Suprapubic skin (tissue), 4 donors: ENCODE data around the gene FNDC11. TPM values are rescaled to one million over a fixed set of nuclear protein-coding genes. Genes with fewer than 3 reads are reported as not detected.
"Not testable (repeated sequence)": the region's sequence is repeated elsewhere in the genome, so short reads cannot be mapped to it uniquely, and the experiment has no call there.

Source experiments
- DNase-seq, 2 donors: peaks; one replicate each; pipeline ENCODE4 v3.0.0-alpha.2; 2019; ENCODE audit warnings: low spot score in 2 of 2
- H3K27ac ChIP-seq: fragments of 200-600 bp; sonication (generic); one replicate; pipeline ENCODE4 v1.5.1; 2019
- H3K27me3 ChIP-seq: fragments of 200-600 bp; sonication (generic); one replicate; pipeline ENCODE4 v1.5.1; 2019
- H3K36me3 ChIP-seq: fragments of 200-600 bp; sonication (generic); one replicate; pipeline ENCODE4 v1.5.1; 2019
- H3K4me1 ChIP-seq: fragments of 200-600 bp; sonication (generic); one replicate; pipeline ENCODE4 v1.5.1; 2019
- H3K4me3 ChIP-seq: fragments of 200-600 bp; sonication (generic); one replicate; pipeline ENCODE4 v1.5.1; 2019; ENCODE audit warnings: mild to moderate bottlenecking
- H3K9me3 ChIP-seq: fragments of 200-600 bp; sonication (generic); one replicate; pipeline ENCODE4 v1.5.1; 2019
- EP300 ChIP-seq: sonication (generic); formaldehyde crosslinking; IDR thresholded peaks from one replicate; pipeline ENCODE4 v1.6.1; 2017; ENCODE audit warnings: antibody characterized with exemption
- POLR2A ChIP-seq, 2 donors: fragments of 450-650 bp; IDR thresholded peaks; one replicate each; pipeline ENCODE4 v1.6.1; 2017; ENCODE audit warnings: antibody characterized with exemption in 2 of 2, mild to moderate bottlenecking in 2 of 2, moderate library complexity in 2 of 2
- POLR2AphosphoS5 ChIP-seq, 3 donors: sonication (generic); formaldehyde crosslinking; IDR thresholded peaks; one replicate each; pipeline ENCODE4 v1.6.1; 2017; ENCODE audit warnings: antibody characterized with exemption in 3 of 3
- WGBS: methylation state at CpG from one replicate; pipeline ENCODE4 v1.1.5; 2018; 5-methylcytosine and 5-hydroxymethylcytosine counted together
- total RNA-seq, 4 donors: library from RNA; depleted of rRNA; stranded (reverse); fragments of >200 nt; gene quantifications; one replicate each; pipeline ENCODE4 v1.1.0, GENCODE V29; 2016
- TF ChIP-seq, protein P1 (sequence below), 2 donors: fragments of 200-600 bp in 1 of 2; fragments of 450-650 bp in 1 of 2; sonication (generic) in 1 of 2; IDR thresholded peaks; one replicate each; pipeline ENCODE4 v1.5.1; 2016 to 2019; ENCODE audit warnings: antibody characterized with exemption in 2 of 2, mild to moderate bottlenecking in 1 of 2, moderate library complexity in 1 of 2

The FNDC11 gene
- total RNA-seq, 4 donors from 2014 or later = 0.25 to 0.36 TPM; not detected in 2

DNA sequence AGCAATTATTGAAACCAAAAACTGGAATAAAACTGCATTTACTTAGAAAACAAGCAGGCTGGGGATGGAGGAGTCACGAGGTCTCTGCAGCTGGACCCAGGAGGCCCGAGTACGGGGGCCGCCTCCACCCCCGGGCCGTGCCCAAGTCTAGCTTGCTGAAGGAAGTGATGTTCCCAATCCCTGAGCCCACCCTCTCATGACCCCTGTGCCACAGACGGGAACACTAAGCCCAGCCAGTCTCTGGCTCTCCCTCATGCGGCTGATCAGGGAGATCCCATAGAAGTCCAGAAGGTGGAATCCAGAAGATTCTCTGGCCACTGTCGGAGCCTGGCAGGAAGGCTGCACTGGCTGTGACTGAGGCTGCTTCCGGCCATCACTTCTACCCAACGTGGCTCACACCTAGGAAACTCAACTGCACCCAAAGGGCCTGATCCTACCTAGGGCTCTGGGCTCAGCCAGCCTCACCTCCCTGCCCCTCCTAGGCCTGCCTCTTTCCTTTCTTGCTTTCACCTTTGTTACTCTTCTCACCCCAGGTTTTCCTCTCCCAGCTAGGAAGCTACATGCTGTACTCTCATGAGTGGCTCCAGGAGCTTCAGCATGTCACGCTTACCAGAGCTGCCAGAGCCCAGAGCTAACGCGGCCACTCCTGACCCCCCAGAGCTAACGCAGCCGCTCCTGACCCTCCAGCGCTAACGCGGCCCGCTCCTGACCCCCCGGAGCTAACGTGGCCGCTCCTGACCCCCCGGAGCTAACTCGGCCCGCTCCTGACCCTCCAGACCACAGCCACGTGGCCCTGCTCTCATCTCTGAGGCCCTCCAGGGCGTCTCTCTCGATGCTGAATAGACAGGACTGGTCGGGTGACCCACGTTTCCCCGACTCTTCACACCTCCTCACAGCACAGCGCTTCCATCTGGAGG lies 44.8 kb downstream of the FNDC11 start:
- DNase-seq = no peak
- WGBS = 89% methylated on average over 33 of the region's 33 CpGs
- H3K4me3 ChIP-seq = no peak overlapping the region
- no peaks in the 10 kb centered on the region for H3K9me3 ChIP-seq
- H3K27me3 ChIP-seq = no peaks in the 10 kb centered on the region
- TF ChIP-seq, protein P1, sequence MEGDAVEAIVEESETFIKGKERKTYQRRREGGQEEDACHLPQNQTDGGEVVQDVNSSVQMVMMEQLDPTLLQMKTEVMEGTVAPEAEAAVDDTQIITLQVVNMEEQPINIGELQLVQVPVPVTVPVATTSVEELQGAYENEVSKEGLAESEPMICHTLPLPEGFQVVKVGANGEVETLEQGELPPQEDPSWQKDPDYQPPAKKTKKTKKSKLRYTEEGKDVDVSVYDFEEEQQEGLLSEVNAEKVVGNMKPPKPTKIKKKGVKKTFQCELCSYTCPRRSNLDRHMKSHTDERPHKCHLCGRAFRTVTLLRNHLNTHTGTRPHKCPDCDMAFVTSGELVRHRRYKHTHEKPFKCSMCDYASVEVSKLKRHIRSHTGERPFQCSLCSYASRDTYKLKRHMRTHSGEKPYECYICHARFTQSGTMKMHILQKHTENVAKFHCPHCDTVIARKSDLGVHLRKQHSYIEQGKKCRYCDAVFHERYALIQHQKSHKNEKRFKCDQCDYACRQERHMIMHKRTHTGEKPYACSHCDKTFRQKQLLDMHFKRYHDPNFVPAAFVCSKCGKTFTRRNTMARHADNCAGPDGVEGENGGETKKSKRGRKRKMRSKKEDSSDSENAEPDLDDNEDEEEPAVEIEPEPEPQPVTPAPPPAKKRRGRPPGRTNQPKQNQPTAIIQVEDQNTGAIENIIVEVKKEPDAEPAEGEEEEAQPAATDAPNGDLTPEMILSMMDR (IDR thresholded peaks at IDR 0.05) = no peak
- TF ChIP-seq EP300 (no peak), POLR2AphosphoS5 (IDR thresholded peaks at IDR 0.05) (no peak)
- H3K36me3 ChIP-seq = peaks cover 57% of the 10 kb centered on the region
- H3K4me1 ChIP-seq = peaks cover 4% of the 10 kb centered on the region
- no peak overlapping the region for H3K27ac ChIP-seq

DNA sequence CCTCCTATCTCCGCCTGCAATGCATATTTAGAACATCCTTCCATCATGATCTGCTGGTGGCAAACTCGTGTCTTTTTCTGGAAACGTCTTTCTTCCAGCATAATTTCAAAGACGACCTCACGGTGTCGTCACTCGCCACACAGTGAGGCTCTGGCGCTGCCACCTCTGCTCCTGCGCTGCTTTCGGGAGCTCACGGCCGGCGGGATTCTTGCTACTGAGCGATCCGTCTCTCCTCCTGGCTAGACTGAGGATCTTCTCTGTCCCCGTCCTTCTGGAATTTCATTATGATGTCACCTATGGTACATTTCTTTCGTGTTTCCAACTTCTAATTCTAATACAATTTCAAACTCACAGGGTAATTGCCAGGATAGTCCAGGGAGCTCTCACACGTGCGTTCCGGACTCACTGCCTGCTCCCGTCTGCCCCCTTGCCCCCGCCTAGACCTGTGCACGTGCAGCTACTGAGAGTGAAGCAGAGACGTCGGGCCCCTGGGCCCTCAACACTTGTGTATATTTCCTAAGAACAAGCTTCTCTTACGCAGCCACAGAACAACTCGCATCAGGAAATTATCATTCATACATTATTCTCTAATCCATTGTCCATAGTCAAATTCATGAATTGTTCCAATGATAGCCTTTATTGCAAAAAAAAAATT lies 45.6 kb downstream of the FNDC11 start:
- DNase-seq = no peak
- WGBS = 93% methylated on average over 27 of the region's 27 CpGs
- Histone ChIP-seq H3K4me3 (no peak overlapping the region), H3K4me1 (peaks cover under 1% of the 10 kb centered on the region), H3K27ac (no peak overlapping the region), H3K27me3 (no peaks in the 10 kb centered on the region), H3K9me3 (no peaks in the 10 kb centered on the region), H3K36me3 (peaks cover 56% of the 10 kb centered on the region)
- TF ChIP-seq, protein P1 (IDR thresholded peaks at IDR 0.05) = no peak
- TF ChIP-seq POLR2AphosphoS5 (IDR thresholded peaks at IDR 0.05) (no peak), EP300 (no peak), POLR2A (IDR thresholded peaks at IDR 0.05) (no peak)

DNA sequence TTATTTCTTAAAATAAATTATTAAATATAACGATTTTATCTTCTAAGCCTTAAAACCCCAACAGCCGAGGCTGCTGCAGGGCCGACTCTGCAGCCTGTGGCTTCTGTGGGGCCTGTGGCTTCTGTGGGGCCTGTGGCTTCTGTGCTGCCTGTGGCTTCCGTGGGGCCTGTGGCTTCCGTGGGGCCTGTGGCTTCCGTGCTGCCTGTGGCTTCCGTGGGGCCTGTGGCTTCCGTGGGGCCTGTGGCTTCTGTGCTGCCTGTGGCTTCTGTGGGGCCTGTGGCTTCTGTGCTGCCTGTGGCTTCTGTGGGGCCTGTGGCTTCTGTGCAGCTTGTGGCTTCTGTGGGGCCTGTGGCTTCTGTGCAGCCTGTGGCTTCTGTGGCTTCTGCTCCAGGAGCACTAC lies 47.7 kb downstream of the FNDC11 start:
- H3K9me3 ChIP-seq, H3K27ac ChIP-seq, H3K27me3 ChIP-seq, H3K4me3 ChIP-seq, DNase-seq, H3K4me1 ChIP-seq: not testable (repeated sequence)
- H3K36me3 ChIP-seq = peaks cover 46% of the 10 kb centered on the region
- WGBS = 86% methylated on average over 6 of the region's 8 CpGs

DNA sequence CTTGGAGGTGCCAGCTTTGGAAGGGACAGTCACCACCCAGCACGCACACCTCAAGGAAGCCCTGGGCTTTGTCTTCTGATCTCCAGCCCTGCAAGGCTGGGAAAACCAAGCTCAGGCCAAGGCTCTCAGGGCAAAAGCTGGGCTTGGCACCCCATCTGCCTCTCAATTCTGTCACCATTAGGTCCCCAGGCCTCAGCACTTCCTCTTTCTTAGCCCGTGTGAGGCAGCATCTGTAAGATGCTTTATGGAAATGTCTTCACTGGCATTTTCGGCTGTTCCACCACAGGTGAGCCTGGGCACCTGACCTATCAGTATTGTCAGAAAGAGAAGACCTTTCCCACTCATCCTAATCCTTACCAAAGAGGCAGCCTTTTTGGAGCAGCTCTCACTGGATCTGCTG lies 48.4 kb downstream of the FNDC11 start:
- Histone ChIP-seq H3K36me3 (peaks cover 46% of the 10 kb centered on the region), H3K27ac (no peak overlapping the region), H3K4me1 (no peaks in the 10 kb centered on the region), H3K9me3 (no peaks in the 10 kb centered on the region), H3K27me3 (no peaks in the 10 kb centered on the region), H3K4me3 (no peak overlapping the region)
- 80% methylated on average over 1 of the region's 3 CpGs for WGBS
- TF ChIP-seq POLR2A (IDR thresholded peaks at IDR 0.05) = no peak
- no peak for TF ChIP-seq POLR2AphosphoS5 (IDR thresholded peaks at IDR 0.05)
- TF ChIP-seq EP300 = no peak
- TF ChIP-seq, protein P1 (IDR thresholded peaks at IDR 0.05) = no peak
- no peak for DNase-seq

Other genes starting within 250 kb of the FNDC11 start
- gene CHRNA4, start 192.8 kb upstream of the FNDC11 start, total RNA-seq = not detected
- gene KCNQ2, start 81.5 kb upstream of the FNDC11 start, total RNA-seq = under 1 TPM in 1 of 4 donors, not detected in 3; 0.76 TPM
- gene EEF1A2, start 55.1 kb upstream of the FNDC11 start, total RNA-seq = 10 to 100 TPM in 3 of 4 donors, 1 to 10 TPM in 1; 4.8 to 13.4 (median 12.0) TPM
- 100 to 1,000 TPM; 151 to 352 (median 299) TPM for gene PPDPF, start 33.4 kb upstream of the FNDC11 start, total RNA-seq
- gene PTK6, start 16.8 kb upstream of the FNDC11 start, total RNA-seq = 10 to 100 TPM; 58.0 to 70.6 (median 65.6) TPM
- gene SRMS, start 6.4 kb upstream of the FNDC11 start, total RNA-seq = 1 to 10 TPM in 1 of 4 donors, not detected in 3; 1.3 TPM
- 10 to 100 TPM; 22.8 to 36.6 (median 31.8) TPM for gene HELZ2, start 20.1 kb downstream of the FNDC11 start, total RNA-seq
- 10 to 100 TPM; 15.5 to 18.5 (median 16.4) TPM for gene GMEB2, start 72.9 kb downstream of the FNDC11 start, total RNA-seq
- 10 to 100 TPM; 14.2 to 20.7 (median 17.0) TPM for gene STMN3, start 99.3 kb downstream of the FNDC11 start, total RNA-seq
- gene RTEL1, start 104.2 kb downstream of the FNDC11 start, total RNA-seq = 10 to 100 TPM in 2 of 4 donors, 1 to 10 TPM in 2; 6.9 to 26.6 (median 13.9) TPM
- gene TNFRSF6B, start 142.5 kb downstream of the FNDC11 start, total RNA-seq = 10 to 100 TPM in 2 of 4 donors, 1 to 10 TPM in 2; 2.1 to 16.1 (median 11.1) TPM
- gene ARFRP1, start 153.8 kb downstream of the FNDC11 start, total RNA-seq = 10 to 100 TPM; 22.1 to 31.9 (median 27.6) TPM
- 10 to 100 TPM; 21.7 to 25.8 (median 23.3) TPM for gene ZGPAT, start 153.9 kb downstream of the FNDC11 start, total RNA-seq
- gene LIME1, start 182.5 kb downstream of the FNDC11 start, total RNA-seq = 10 to 100 TPM; 12.2 to 36.5 (median 16.9) TPM
- gene SLC2A4RG, start 185.6 kb downstream of the FNDC11 start, total RNA-seq = 100 to 1,000 TPM in 3 of 4 donors, 10 to 100 TPM in 1; 96.9 to 118 (median 107) TPM